Peyer's patch (tissue), 4 donors: ENCODE data around the gene TBC1D7.

Experiments
- CTCF ChIP-seq, 6 experiments: fragments of 450-650 bp in 4 of 6; fragments of 200-600 bp in 2 of 6; sonication (generic) in 1 of 6; IDR thresholded peaks; one replicate each; pipeline ENCODE4 v1.5.1; 2017 to 2019; ENCODE audit warnings: antibody characterized with exemption in 6 of 6, mild to moderate bottlenecking in 3 of 6, moderate library complexity in 1 of 6
- POLR2A ChIP-seq, 2 donors: fragments of 450-650 bp; IDR thresholded peaks; one replicate each; pipeline ENCODE4 v1.5.1; 2017; ENCODE audit warnings: antibody characterized with exemption in 2 of 2, mild to moderate bottlenecking in 2 of 2, moderate library complexity in 2 of 2

GRCh38 chr6:13260101-13260598, 68.2 kb downstream of the TBC1D7 start:
- TF ChIP-seq CTCF (IDR thresholded peaks at IDR 0.05) (no peak), POLR2A (IDR thresholded peaks at IDR 0.05) (no peak)
